Fibroblast of the conjunctiva (primary cell): ENCODE measurements around the gene CPN2.

Experiments
- DNase-seq: peaks from one replicate; pipeline ENCODE4 v3.0.0-alpha.2; 2010; ENCODE audit warnings: low read depth

Gene CPN2

GRCh38 chr3:194313560-194314387 is 37.4 kb downstream of the CPN2 start:
- DNase-seq, result peak; percentile 56

DNA sequence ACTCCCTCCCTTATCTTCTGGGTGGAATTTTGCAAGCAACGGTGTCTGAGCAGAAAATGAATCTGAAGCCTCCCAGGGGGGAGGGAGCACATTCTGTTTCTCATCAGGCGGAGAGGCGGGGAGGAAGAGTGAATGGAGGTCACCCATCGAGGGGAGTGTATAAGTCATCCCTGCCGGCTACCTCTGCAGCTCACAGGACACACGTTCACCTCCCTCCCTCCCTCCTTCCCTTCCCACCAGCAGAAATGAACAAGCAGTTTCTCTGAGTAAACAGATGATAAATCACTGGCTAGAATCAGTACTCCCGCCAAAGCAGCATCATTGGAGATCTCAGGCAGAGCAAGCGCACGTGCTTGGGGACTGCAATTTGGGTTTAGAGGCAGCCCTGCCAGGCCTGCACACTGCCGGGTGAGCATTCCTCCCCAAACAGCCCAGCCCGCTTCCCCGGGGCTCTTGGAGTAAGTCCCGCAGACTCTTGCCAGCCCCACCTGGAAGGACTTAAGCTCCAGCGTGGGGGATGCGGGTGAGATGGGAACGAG is 38.3 kb downstream of the CPN2 start:
- peak; percentile 53 for DNase-seq

DNA sequence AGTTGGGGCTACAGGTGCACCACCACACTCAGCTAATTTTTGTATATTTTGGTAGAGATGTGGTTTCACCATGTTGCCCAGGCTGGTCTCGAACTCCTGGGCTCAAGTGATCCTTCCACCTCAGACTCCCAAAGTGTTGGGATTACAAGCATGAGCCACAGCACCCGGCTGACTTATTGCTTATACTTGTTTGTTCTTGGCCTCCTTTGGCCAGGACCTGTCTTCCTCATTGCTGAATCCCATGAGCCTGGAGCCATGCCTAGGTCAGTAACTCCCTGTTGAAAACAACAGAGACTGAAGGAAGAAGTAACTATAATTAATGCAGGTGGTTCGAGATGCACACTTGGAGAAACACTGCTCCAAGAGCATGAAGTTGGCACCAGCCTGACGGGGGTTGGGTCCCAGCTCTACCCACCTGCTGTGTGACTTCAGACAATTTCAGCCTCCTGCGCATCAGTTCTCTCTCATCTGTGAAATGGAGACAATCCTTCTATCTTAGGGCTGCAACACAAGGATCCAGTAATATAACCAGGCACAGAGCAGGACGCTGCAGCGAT is 38.9 kb downstream of the CPN2 start:
- no peak for DNase-seq

DNA sequence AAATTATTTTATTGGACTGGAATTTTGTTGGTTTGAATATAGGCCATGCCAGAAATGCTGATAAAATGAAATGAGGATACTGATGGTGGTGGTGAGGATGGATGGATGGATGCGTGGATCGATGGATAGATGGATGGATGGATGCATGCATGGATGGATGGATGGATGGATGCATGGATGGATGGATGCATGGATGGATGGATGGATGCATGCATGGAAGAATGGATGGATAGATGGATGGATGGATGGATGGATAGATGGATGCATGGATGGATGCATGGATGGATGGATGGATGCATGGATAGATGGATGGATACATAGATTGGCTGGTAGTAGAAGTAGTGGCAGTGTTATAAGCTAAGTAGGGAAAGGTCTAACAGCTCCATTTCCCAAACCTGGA is 40.1 kb downstream of the CPN2 start:
- no peak for DNase-seq

GRCh38 chr3:194310060-194310835 is 40.9 kb downstream of the CPN2 start:
- DNase-seq, result no peak

- no peak for DNase-seq
Observed at GRCh38 chr3:194308601-194309449, 42.3 kb downstream of the CPN2 start.

DNA sequence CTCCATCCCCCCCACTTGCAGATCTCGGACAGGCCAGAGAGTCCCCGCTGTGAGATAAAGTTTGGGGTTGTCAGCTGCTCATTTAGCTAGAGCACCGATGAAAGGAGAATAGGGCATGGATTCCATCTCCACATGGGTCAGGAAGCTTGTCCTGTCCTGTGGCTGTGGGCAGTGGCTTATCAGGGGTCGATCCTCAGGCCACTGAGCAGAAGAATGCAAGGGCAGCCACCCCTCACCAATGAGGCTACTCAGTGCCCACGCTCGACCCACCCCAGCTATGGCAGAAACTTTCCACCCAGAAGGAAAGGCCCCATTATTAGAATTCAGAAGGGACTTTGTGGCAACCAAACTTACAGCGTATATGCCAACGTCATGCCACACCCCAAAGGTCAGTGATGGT is 43.3 kb downstream of the CPN2 start:
- no peak for DNase-seq

- DNase-seq, result no peak
Observed at GRCh38 chr3:194306771-194307640, 44.1 kb downstream of the CPN2 start.

DNA sequence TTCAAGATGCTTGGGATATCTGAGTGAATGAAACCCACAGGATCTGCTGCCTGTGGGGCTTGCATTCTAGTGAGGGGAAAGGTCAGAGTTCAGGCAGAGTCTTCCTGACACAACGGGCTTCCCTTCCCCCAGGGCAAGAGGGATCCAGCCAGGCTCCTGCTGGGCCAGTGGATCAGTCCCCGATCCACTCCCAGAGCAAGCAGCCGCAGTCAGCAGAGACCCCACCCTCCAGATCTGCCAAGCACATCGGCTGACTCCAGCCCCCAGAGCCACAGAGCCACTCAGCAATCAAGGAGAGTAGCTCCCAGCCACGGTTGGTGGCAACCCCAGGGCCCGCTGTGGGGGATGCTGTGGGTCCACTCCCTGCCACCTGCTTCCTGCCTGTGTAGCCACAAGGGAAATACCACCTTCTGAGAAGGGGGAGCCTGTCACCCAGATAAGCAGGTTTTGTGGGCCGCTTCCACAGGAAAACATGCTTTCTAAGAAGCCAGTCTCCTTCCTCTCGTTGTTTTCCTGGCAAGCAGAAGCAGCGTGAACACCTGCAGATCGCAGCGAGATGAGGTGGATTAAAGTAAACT is 44.9 kb downstream of the CPN2 start:
- no peak for DNase-seq

- no peak for DNase-seq
Observed at GRCh38 chr3:194305356-194306108, 45.6 kb downstream of the CPN2 start.

DNA sequence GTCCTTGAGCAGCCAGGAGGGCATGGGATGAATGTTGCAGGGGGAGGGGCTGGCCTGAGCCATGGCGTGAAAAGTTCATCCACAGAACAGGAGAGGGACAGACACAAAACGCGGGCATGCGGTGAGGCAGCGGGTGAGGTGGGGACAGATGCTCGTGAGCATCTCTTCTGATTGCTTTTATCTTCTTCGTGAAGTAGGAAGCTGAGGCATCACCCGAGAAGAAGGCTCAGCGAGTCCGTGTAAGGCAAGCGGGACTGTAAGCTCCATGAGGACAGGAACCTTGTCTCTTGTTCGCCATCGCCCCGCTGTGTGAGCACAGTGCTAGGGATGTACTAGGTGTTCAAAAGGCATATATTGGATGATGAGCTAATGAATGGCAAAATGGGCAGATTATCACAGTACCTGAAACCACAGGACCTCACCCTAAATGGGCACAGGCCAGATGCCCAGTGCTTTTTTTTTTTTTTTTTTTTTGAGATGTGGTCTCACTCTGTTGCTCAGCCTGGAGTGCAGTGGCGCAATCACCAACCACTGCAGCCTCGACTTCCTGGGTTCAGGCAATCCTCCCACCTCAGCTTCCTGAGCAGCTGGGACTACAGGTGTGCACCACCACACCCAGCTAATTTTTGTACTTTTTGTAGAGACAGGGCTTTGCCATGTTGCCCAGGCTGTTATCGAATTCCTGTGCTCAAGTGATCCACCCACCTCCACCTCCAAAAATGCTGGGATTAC is 46.8 kb downstream of the CPN2 start:
- DNase-seq, result no peak

GRCh38 chr3:194303749-194304148 is 47.4 kb downstream of the CPN2 start:
- DNase-seq, result no peak

DNA sequence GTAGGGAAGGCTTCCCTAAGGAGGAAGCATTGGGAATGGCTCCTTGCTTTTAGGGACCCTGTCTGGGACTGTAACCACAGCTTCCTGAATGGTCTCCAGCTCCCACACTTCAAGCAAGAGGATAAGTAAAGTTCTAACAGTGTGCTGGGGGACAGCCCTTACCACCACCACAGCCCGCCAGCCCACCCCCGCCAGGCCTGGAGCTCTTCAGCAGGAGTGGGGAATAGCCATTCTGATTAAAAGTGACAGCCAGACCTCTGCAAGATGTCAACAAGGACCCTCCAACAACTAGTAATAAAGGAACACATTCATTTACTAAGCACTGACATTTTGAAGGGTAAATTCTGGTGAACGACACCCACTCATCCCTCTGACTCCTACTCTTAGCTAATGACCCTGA is 49.4 kb downstream of the CPN2 start:
- no peak for DNase-seq

DNA sequence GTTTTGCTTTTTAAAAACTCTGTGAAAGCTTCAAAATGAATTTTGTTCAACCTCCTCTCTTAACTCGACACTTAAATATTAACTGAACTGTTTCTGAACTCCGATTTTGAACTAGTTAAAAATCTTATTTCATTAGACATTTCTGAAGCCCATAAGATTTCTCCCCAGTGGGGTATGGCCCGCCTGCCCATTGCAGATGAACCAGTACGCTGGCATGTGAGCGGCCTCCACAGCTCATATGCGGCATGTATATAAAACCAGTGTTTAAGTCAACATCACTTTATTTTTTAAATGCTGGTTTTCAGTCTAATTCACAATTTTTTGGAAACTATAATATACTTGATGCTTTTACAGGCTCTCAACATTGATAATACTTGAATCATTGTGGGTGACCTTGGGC is 50.2 kb downstream of the CPN2 start:
- DNase-seq, result no peak

DNA sequence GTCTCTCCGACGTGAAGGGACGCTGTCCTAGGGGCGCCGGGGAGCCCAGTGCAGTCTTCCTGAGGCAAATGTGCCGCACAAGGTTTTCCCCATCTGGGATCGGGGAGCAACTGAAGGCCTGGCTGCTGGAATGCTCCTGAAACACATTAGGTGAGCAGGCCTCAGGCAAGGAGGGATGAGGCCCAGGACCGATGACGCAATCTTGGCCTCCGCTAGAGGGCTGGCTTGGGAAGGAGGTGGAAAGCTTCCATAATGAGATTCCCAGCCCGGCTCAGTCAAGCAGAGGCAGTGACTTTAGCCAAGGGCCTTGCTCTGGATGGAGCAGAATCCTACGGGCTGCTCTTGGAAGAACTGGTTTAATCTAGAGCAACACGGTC is 50.8 kb downstream of the CPN2 start:
- no peak for DNase-seq

GRCh38 chr3:194298331-194299227 is 52.5 kb downstream of the CPN2 start:
- no peak for DNase-seq

- DNase-seq, result peak; percentile 49
Observed at GRCh38 chr3:194296454-194297263, 54.5 kb downstream of the CPN2 start.
